Activated CD4-positive, alpha-beta T cell treated with anti-CD3 and anti-CD28 coated beads, Interleukin-2, amount 50 U/mL, for 48 hours (primary cell): ENCODE data around the gene GAST.

ENCODE experiments used
- DNase-seq, 2 experiments: peaks; one replicate each; pipeline ENCODE4 v3.0.0-alpha.2; 2020

GAST gene

DNA sequence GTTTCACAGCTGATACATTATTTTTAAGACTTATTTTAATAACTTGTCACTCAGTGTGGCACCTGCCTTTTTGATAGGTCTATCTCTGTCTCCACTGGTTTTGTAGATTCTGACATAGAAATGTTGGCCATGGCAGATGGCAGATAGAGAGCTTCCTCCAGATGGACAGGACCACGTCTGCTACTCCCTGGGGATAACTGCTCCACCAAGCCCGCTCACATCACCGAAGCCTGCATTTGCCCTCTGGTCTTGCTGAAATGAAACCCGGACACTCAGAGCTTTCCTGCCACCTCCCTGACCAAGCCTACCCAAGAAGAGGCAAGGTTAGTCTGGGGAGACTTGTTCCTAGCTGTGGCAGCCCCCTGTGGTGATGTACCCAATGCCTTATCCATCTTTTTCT, 38.7 kb downstream of the GAST start:
- DNase-seq = no peak

DNA sequence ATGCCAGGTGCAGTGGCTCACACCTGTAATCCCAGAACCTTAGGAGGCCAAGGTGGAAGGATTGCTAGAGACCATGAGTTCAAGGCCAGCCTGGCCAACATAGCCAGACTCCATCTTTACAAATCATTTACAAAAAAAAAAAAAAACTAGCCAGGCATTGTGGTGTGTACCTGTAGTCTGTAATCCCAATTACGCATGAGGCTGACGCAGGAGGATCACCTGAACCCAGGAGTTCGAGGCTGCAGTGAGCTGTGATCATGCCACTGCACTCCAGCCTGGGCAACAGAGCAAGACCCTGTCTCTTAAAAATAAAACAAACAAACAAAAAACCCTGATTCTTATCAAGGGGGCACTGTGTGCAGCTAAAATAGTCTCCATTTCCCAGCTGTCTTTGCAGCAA, 39.2 kb downstream of the GAST start:
- DNase-seq = no peak

DNA sequence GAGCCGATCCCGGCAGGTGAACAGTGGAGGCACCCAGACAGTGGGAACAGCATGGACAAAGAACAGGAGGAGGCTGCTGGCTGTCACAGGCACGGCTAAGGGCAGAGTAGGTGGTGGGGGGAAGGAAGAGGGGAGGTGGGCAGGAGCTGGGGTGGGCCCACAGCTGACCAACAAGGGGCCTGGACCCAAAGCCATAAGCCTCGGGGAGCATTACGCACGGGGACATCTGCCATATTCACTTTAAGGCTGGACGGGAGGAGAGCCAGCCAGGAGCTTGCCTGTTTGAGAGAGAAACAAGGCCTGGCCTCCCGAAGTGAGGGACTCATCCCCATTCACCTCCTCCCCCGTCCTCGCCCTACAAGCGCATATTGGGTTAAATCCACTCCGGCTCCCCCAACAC, 41.9 kb downstream of the GAST start:
- DNase-seq = no peak

DNA sequence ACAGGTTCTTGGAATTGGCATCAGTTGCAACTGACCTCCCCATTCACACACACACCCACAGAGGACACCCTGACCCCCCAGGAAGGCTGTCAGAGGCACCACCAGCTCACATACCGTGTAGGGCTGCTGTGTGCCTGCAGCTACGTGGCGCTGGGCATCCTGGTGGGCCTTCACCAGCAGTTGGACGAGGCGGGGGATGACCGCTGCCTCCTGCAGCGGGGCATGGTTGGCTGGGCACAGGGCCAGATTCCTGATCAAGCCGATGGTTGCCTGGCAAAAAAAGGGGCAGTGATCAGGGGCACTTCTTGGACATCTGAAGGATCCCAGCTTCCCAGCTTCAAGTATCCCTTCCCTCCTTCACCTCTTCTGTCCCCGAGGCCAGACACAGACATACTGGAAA, 46.5 kb downstream of the GAST start:
- DNase-seq = no peak

DNA sequence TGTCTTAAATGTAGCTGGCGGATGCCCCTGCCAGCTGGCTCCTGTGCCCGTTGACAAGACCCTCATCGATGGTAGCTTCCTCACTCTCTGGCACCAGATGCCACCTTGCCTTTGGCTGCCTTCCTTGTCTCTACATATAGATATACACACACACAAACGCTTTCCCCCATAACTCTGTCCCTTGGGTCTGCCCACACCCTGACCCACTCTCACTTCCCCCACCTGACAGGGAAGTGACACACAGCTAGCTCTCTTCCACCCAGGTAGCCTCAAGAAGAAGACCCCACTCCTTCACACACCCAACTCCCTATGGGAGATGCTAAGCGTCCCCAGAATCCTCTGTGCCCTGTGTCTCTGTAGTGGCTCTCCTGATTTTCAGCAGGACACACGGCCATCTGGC, 48.7 kb downstream of the GAST start:
- no peak for DNase-seq

DNA sequence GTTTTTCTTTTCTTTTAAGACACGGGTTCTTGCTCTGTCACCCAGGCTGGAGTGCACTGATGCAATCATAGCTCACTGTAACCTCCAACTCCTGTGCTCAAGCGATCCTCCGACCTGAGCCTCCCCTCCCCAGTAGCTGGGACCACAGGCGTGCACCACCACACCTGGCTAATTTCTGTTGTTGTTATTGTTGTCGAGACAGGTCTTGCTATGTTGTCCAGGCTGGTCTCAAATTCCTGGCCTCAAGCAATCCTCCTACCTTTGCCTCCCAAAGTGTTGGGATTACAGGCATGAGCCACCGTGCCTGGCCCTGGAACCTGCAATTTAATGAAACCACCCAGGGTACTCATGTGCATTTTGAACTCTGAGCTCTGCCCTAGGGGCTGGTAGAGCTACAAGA, 50.3 kb downstream of the GAST start:
- DNase-seq = no peak

DNA sequence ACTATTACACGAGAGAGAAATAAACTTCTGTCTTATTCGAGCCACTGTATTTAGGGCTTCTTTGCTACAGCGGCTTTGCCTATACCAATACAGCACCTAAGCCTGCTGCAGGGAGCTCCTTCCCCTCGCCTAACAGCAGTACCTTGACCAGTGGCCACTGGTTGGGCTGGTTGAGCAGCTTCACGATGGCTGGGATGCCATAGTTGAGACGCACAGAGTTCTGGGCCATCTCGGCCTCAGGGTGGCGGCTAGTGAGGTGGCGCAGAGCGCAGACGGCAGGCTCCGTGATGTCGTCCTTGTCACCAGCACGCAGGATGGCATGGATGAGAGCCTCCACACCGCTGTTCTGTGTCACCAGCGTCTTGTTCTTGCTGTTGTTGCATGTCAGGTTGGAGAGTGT, 50.7 kb downstream of the GAST start:
- DNase-seq = no peak

DNA sequence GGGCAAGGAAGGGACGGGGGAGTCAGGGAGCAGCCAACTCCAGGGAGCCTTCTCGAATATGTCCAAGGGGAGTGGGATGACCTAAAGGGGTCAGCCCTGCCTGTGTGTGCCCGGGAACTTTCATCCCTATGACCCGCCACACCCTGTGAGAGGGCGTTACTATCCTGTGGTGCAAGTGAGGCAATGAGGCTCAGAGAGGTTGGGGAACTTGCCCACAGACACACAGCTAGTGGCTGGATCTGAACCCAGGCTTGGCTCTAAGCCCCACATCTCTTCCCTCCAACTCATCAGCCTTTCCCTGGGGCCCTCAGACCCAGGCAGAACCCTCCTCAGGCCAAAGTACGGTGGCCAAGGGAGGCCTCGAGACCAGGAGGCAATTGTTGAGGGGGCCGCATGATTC, 51.2 kb downstream of the GAST start:
- DNase-seq = no peak
